ENCODE data around the gene HSPB2.

DNA sequence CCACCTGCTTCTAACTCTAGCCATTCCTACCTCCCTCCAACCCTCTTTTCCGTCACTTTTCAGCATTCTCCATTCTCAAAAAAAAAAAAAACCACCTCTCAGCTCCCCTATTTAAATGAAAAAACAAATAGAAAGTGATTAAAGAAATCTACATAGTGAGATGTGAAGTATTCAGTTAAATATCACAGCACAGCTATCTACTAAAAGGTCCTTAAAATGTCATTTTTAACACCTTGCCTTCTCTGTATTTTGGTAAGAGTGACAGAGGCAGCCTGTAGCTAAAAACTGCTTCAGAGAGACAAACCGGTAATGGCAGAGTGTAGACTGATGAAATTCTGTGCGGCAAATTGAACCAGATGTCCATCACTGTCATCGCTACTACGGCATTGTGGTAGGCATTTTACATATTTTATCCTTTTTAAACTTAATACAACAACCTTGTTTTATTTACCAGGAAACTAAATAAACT, 40.8 kb upstream of the HSPB2 start:
- TF ChIP-seq CTCF (IDR thresholded peaks at IDR 0.05), result no peak
- TF ChIP-seq POLR2A (IDR thresholded peaks at IDR 0.05), result no peak

Measured in lower leg skin (tissue), 3 donors.